HUES64 (cell line): Measurements from ENCODE around the gene CENPX.
"Not testable (repeated sequence)": the region's sequence is repeated elsewhere in the genome, so short reads cannot be mapped to it uniquely, and the experiment has no call there.

Experiments
- H3K27ac ChIP-seq: 2 replicates; pipeline ENCODE4 v1.7.0; 2013; ENCODE audit warnings: low read depth, low read length, inconsistent platforms
- H3K27me3 ChIP-seq: 2 replicates; pipeline ENCODE4 v1.6.1; 2013; ENCODE audit warnings: mild to moderate bottlenecking, low read length; ENCODE audit not compliant: insufficient read depth
- H3K36me3 ChIP-seq: 2 replicates; pipeline ENCODE4 v1.6.1; 2013; ENCODE audit warnings: mild to moderate bottlenecking, low read length; ENCODE audit not compliant: insufficient read depth
- H3K4me1 ChIP-seq: 2 replicates; pipeline ENCODE4 v1.6.1; 2013; ENCODE audit warnings: mild to moderate bottlenecking, low read length, moderate library complexity; ENCODE audit not compliant: insufficient read depth
- H3K4me3 ChIP-seq: 2 replicates; pipeline ENCODE4 v1.5.1; 2013; ENCODE audit warnings: mild to moderate bottlenecking, low read length, moderate library complexity
- H3K9ac ChIP-seq: 2 replicates; pipeline ENCODE4 v1.6.1; 2013; ENCODE audit warnings: mild to moderate bottlenecking, low read depth, low read length
- H3K9me3 ChIP-seq: 2 replicates; pipeline ENCODE4 v1.6.1; 2013; ENCODE audit warnings: low read depth, low read length; ENCODE audit not compliant: insufficient read depth
- WGBS: fragments of 150-250, 120-280 bp; methylation state at CpG from one replicate; pipeline ENCODE4 v1.1.7; 2013; ENCODE audit warnings: missing lambda C conversion rate; 5-methylcytosine and 5-hydroxymethylcytosine counted together

CENPX gene

DNA sequence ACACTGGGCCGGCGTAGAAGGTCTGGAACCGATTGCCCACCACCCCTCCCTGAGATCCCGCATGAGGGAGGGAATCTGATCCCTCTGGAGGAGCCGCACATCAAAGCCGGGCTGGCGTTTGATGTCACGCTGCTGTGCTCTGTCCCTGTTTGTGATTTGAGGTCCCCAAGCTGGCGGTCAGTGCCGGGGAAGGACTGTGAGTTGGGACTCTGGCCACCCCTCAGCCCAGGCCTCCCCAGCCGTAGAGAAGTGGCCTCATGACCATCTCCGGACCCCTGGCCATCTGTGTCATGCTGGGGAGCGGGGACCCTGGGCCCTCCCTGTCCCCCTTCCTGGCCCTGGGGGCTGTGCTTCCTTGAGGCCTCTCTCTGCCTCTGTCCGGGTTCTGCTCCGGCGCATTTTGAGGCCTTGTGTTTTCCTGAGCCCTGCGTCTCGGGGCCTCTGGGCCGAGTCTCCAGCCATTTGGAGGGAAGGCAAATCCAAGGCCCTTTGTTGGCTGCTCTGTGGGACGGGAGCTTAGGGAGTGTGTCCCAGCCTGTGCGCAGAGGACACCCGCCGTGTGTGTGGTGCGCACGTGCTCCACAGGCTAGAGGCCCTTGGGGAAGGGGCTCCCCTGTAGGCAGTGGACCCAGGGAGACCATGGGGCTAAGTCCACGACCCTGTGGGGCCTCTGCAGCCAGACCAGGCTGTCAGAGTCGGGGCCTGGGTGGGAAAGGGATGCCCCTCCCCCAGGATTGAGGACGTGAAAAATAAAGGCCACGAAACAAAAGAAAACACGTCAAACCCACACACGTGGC lies 30.2 kb downstream of the CENPX start:
- 0 out of 2 replicates have a peak, but pooled peaks cover 5% of the 10 kb centered on the region for H3K36me3 ChIP-seq
- peaks cover 30% of the 10 kb centered on the region; the same call in 1 of the 2 replicates for H3K4me1 ChIP-seq
- peak overlapping the region; percentile 41 for H3K9ac ChIP-seq
- no peaks in the 10 kb centered on the region for H3K9me3 ChIP-seq
- H3K4me3 ChIP-seq, result no peak overlapping the region
- no peaks in the 10 kb centered on the region for H3K27me3 ChIP-seq
- peak overlapping the region; percentile 70 for H3K27ac ChIP-seq
- 61% methylated on average over 31 of the region's 31 CpGs for WGBS

DNA sequence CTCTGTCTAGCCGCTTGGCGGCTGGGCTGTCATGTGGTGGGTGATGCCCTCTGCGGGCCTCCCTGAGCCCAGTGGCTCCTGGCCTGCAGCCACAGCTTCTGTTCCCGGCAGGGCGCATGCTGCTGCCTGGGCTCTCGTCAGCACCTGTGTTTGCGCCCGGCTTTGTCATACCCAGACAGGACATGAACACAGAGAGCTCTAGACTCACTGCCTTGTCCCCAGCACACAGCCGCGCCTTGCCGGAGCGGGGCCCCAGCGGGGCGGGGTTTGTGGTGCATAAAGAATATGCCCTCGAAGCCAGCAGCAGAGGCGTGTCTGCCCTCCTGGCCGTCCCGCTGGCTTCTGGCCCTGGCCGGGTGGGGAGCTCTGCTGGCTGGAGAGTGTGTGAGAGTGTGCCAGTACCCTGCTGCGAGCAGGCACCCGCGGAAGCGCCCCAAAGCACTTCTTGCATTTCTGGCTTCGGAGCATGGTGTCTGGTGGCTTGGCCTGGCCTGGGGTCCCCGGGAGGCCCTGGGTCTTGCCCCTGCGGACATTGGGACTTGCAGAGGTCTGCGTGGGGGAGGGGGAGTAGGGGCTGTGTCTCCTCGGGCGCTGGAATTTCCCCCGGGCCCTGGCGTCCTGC lies 30.9 kb downstream of the CENPX start:
- Histone ChIP-seq H3K27me3 (no peaks in the 10 kb centered on the region), H3K9ac (peak overlapping the region; percentile 41), H3K4me3 (no peak overlapping the region), H3K4me1 (peaks cover 30% of the 10 kb centered on the region; the same call in 1 of the 2 replicates), H3K9me3 (no peaks in the 10 kb centered on the region), H3K27ac (peak overlapping the region; percentile 70), H3K36me3 (peaks cover 5% of the 10 kb centered on the region; the same call in 1 of the 2 replicates)
- 27% methylated on average over 31 of the region's 31 CpGs for WGBS

DNA sequence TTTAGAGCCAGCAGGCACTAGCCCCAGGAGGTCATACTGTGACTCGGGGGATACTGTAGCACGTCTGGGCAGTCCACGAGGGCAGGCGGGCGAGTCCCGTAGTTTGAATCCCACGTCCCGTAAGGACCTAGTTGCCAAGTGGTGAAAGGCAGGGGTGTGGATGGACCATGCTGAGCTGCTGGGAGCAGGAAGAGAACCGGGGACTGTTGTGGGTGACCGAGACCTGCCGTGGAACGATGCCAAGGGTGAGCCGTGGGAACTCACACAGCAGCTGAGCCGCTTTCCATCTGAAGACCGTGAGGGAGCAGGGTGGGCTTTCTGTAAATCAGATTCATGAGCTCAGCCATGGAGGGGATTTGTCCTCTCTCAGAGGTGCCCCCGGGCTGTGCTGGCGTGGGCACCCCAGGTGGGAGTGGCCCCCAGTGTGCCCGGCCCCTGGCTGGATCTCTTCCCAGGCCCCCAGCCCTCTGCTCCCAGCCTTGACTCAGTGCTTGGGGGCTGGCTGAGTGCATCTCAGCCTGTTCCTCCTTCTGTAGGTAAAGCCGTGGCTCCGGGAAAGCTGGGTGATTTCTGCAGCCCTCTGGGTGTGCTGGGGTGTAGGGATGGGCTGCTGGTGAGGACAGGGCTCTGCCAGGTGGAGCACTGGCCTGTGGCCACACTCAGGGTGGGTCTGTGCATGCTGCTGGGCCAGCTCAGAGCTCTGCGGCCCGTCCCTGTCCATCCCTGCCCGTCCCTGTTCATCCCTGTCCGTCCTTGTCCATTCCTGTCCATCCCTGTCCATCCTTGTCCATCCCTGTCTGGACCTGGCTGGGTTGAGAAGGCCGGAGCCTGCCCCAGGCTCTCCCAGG lies 31.6 kb downstream of the CENPX start:
- Histone ChIP-seq H3K36me3 (peaks cover 9% of the 10 kb centered on the region; the same call in 1 of the 2 replicates), H3K9ac (peak overlapping the region; percentile 41; the same call in 1 of the 2 replicates), H3K27ac (peak overlapping the region; percentile 70; the same call in 1 of the 2 replicates), H3K4me1 (peaks cover 30% of the 10 kb centered on the region; the same call in 1 of the 2 replicates), H3K4me3 (no peak overlapping the region), H3K9me3 (no peaks in the 10 kb centered on the region), H3K27me3 (no peaks in the 10 kb centered on the region)
- WGBS, result 88% methylated on average over 25 of the region's 25 CpGs

DNA sequence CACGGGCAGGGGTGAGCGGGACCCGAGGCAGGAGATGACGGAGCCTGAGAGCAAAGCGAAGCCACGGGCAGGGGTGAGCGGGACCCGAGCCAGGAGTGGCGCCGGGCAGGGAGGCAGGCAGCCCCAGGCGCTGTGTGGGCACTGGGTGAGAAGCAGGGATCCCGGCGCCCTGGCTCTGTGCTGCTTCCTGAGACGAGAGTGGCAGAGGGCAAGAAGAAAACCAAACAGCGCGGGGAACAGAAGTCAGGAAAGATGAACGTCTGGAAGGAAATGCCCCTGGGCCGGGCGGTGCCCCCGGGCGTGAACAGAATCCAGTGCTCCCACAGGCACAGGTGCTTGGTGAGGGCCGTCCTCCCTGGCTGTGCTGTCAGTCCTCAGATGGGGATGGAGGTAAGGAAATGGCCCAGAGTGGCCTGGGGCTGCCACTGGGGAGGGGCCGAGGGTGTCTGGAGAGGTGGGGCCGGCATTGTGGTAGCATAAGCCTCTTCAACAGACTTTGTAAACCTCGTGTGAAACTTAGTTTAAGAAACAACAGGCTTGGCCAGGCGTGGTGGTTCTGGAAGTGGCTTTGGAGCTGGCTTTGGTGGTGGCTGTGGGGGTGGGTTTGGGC lies 35.4 kb downstream of the CENPX start:
- H3K4me1 ChIP-seq, result peaks cover 17% of the 10 kb centered on the region; the same call in 1 of the 2 replicates
- H3K27me3 ChIP-seq, result no peaks in the 10 kb centered on the region
- H3K9ac ChIP-seq, result no peak overlapping the region
- no peak overlapping the region for H3K27ac ChIP-seq
- WGBS, result 96% methylated on average over 26 of the region's 26 CpGs
- no peak overlapping the region for H3K4me3 ChIP-seq
- H3K9me3 ChIP-seq, result no peaks in the 10 kb centered on the region
- H3K36me3 ChIP-seq, result peaks cover 34% of the 10 kb centered on the region

DNA sequence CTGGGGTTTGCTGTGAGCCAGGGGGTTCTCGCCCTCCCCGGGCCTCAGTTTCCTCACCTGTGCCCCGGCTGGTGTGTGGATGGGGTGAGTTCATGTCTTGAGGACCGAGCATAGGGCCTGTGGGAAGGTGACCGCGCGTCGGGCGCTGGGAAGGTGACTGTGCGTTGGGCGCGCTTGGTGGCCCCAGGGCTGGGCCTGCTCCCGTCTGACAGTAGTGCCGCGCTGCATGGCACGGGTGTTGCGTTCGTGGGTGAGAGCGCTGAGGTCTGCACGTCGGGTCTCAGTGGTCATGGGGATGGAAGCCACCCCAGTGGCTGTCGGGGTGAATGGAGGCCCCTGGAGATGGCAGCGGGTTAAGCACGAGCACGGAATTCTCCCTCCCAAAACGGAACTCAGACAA lies 36.1 kb downstream of the CENPX start:
- H3K27me3 ChIP-seq, result no peaks in the 10 kb centered on the region
- H3K9ac ChIP-seq, result no peak overlapping the region
- H3K9me3 ChIP-seq, result no peaks in the 10 kb centered on the region
- H3K36me3 ChIP-seq, result peaks cover 34% of the 10 kb centered on the region
- H3K27ac ChIP-seq, result no peak overlapping the region
- 0 out of 2 replicates have a peak, but pooled peaks cover 11% of the 10 kb centered on the region for H3K4me1 ChIP-seq
- WGBS, result 96% methylated on average over 26 of the region's 26 CpGs
- no peak overlapping the region for H3K4me3 ChIP-seq

DNA sequence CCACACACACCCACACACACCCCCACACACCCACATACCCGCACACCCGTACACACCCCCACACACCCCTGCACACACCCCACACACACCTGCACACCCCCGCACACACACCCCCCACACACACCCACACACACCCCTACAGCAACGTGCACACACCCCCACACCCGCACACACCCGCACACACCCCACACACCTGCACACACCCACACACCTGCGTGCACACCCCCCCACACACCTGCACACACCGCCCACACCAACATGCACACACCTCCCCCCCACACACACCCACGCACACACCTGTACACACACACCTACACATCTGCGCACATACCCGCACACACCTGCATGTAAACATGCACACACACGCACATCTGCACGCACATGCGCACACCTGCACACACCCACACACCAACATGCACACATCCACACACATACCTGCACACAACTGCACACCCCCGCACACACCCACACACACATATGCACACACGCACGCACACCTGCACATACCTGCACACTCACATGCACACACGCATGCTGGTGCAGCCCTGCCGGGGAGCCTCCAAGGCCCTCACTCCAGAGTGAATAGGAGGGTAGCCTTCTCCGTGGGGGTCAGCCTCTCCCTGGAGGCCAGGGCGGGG lies 37.8 kb downstream of the CENPX start:
- Histone ChIP-seq H3K4me1 (no peaks in the 10 kb centered on the region), H3K27me3 (no peaks in the 10 kb centered on the region), H3K36me3 (peaks cover 39% of the 10 kb centered on the region), H3K9me3 (no peaks in the 10 kb centered on the region), H3K9ac (no peak overlapping the region), H3K27ac (no peak overlapping the region), H3K4me3 (no peak overlapping the region)
- WGBS, result 95% methylated on average over 21 of the region's 21 CpGs

DNA sequence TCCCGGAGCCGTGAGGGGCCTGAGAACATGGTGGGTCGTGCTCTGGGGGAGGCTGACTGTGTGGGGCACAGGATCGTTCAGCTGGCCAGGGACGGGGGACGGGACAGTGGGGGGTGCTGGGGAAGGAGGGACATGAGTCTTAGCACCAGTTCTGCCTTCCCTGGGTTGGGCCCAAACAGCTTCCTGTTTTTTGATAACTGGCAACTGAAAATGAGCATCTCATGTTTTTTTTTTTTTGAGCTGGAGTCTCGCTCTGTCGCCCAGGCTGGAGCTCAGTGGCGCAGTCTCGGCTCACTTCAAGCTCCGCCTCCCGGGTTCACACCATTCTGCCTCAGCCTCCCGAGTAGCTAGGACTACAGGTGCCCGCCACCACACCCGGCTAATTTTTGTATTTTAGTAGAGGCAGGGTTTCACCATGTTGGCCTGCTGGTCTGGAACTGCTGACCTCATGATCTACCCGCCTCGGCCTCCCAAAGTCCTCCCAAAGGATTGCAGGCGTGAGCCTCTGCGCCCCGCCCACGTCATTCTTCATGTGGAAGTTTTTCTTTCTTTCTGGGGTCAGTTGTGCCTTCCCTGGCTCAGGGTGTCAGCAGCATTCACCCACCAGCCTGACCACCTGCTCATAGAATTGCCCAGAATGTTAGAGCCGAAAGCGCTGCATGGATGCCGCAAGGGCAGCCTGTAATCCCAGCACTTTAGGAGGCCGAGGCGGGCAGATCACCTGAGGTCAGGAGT lies 38.9 kb downstream of the CENPX start:
- Histone ChIP-seq H3K4me3 (no peak overlapping the region), H3K27ac (no peak overlapping the region), H3K36me3 (peaks cover 46% of the 10 kb centered on the region), H3K27me3 (no peaks in the 10 kb centered on the region), H3K4me1 (no peaks in the 10 kb centered on the region), H3K9ac (no peak overlapping the region), H3K9me3 (no peaks in the 10 kb centered on the region)
- 97% methylated on average over 26 of the region's 26 CpGs for WGBS

DNA sequence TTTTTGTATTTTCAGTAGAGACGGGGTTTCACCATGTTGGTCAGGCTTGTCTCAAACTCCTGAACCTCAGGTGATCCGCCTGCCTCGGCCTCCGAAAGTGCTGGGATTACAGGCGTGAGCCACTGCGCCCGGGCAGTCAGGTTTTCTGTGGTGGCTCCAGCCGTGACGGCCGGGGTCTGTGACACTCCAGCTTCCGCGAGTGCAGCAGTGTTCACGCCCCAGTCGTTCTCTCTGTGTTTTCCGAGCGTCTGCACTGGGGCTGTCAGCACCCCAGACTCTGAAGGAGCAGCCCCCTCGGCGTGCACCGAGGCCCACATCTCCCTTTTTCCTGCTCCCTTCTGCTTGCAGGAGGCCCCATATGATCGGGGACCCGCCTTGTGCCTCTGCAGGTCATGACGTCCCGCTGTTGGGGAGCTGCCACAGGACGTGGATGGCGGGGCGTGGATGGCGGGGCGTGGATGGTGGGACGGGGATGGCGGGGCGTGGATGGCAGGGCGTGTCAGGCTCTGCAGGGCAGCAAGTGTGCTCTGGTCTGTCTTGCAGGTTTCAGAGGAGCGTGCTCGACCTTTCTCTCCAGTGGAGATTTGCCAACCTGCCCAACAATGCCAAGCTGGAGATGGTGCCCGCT lies 39.6 kb downstream of the CENPX start:
- H3K4me3 ChIP-seq, result no peak overlapping the region
- no peak overlapping the region for H3K9ac ChIP-seq
- peaks cover 46% of the 10 kb centered on the region for H3K36me3 ChIP-seq
- no peaks in the 10 kb centered on the region for H3K27me3 ChIP-seq
- H3K9me3 ChIP-seq, result no peaks in the 10 kb centered on the region
- 97% methylated on average over 35 of the region's 35 CpGs for WGBS
- no peak overlapping the region for H3K27ac ChIP-seq
- no peaks in the 10 kb centered on the region for H3K4me1 ChIP-seq

DNA sequence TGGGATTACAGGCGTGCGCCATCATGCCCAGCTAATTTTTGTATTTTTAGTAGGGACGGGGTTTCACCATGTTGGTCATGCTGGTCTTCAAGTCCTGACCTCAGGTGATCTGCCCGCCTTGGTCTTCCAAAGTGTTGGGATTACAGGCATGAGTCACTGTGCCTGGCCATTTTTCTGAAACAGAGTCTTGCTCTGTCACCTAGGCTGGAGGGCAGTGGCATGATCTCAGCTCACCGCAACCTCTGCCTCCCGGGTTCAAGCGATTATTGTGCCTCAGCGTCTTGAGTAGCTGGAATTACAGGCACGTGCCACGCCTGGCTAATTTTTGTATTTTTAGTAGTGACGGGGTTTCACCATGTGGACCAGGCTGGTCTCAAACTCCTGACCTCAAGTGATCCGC lies 41.2 kb downstream of the CENPX start:
- not testable (repeated sequence) for H3K4me1 ChIP-seq, H3K9ac ChIP-seq, H3K27ac ChIP-seq, H3K27me3 ChIP-seq, H3K9me3 ChIP-seq, H3K4me3 ChIP-seq
- WGBS, result 96% methylated on average over 12 of the region's 12 CpGs
- H3K36me3 ChIP-seq, result peaks cover 41% of the 10 kb centered on the region
